NCI-H187 (cell line): Measurements from ENCODE around the gene NEURL4.

Source experiments
- DNase-seq, 2 experiments: peaks; one replicate each; lab custom pipeline; 2025; lab: John Stamatoyannopoulos, UW

The NEURL4 gene

GRCh38 chr17:7304179-7304578, 25.0 kb downstream of the NEURL4 start:
- no peak for DNase-seq

GRCh38 chr17:7296189-7296861, 32.8 kb downstream of the NEURL4 start:
- peak; percentile 16 to 29 for DNase-seq

- no peak for DNase-seq
Measured at GRCh38 chr17:7295230-7296180, 33.6 kb downstream of the NEURL4 start.

- DNase-seq: peak; percentile 42 to 72
Measured at GRCh38 chr17:7294614-7295153, 34.5 kb downstream of the NEURL4 start, which contains the start of gene YBX2. Gene YBX2 (minus strand): TSS chr17:7294639. CDS start chr17:7294500, 139 bp downstream.

- peak in 1 of 2 experiments; percentile 5 for DNase-seq
Measured at GRCh38 chr17:7293816-7294613, 35.1 kb downstream of the NEURL4 start.

- no peak for DNase-seq
Measured at GRCh38 chr17:7293159-7293558, 36.0 kb downstream of the NEURL4 start.

GRCh38 chr17:7292729-7293128, 36.4 kb downstream of the NEURL4 start:
- DNase-seq: no peak

- no peak for DNase-seq
Measured at GRCh38 chr17:7292194-7292593, 36.9 kb downstream of the NEURL4 start.

- no peak for DNase-seq
Measured at GRCh38 chr17:7290685-7291084, 38.5 kb downstream of the NEURL4 start.

- no peak for DNase-seq
Measured at GRCh38 chr17:7290166-7290565, 39.0 kb downstream of the NEURL4 start.

GRCh38 chr17:7289256-7290032, 39.7 kb downstream of the NEURL4 start:
- DNase-seq: no peak

GRCh38 chr17:7285679-7286078, 43.5 kb downstream of the NEURL4 start:
- DNase-seq: no peak

- no peak for DNase-seq
Measured at GRCh38 chr17:7284911-7285310, 44.2 kb downstream of the NEURL4 start.

GRCh38 chr17:7283471-7284216, 45.5 kb downstream of the NEURL4 start:
- DNase-seq: no peak

- DNase-seq: no peak
Measured at GRCh38 chr17:7282752-7283321, 46.3 kb downstream of the NEURL4 start.

- no peak for DNase-seq
Measured at GRCh38 chr17:7281953-7282751, 47.0 kb downstream of the NEURL4 start.

- DNase-seq: peak; percentile 82 to 90
Measured at GRCh38 chr17:7281074-7281952, 47.8 kb downstream of the NEURL4 start, which contains the start of gene SLC2A4. Gene SLC2A4 (plus strand): TSS chr17:7281718. CDS start chr17:7281935, 217 bp downstream.

- DNase-seq: peak in 1 of 2 experiments; percentile 17
Measured at GRCh38 chr17:7280519-7281073, 48.5 kb downstream of the NEURL4 start.
